GM19035 (cell line): ENCODE results near the gene MCM9.

Experiments used
- ATAC-seq: cut with Tn5 transposase; IDR thresholded peaks from one replicate; pipeline ENCODE4 v1.9.1; 2021; ENCODE audit not compliant: unreplicated experiment

MCM9 gene

GRCh38 chr6:118933855-118934460 is 1.0 kb downstream of the MCM9 start:
- peak; percentile 0 for ATAC-seq

- no peak for ATAC-seq
Observed at GRCh38 chr6:118932421-118932820, 2.5 kb downstream of the MCM9 start.

GRCh38 chr6:118931436-118931835 is 3.5 kb downstream of the MCM9 start:
- no peak for ATAC-seq

- ATAC-seq = no peak
Observed at GRCh38 chr6:118930680-118931079, 4.3 kb downstream of the MCM9 start.

- ATAC-seq = no peak
Observed at GRCh38 chr6:118923035-118923434, 11.9 kb downstream of the MCM9 start.

- no peak for ATAC-seq
Observed at GRCh38 chr6:118921084-118921483, 13.9 kb downstream of the MCM9 start.

- no peak for ATAC-seq
Observed at GRCh38 chr6:118918329-118918725, 16.6 kb downstream of the MCM9 start.

GRCh38 chr6:118917546-118918328 is 17.2 kb downstream of the MCM9 start:
- ATAC-seq = no peak

- no peak for ATAC-seq
Observed at GRCh38 chr6:118914598-118914997, 20.4 kb downstream of the MCM9 start.

- ATAC-seq = no peak
Observed at GRCh38 chr6:118913161-118913560, 21.8 kb downstream of the MCM9 start.

- ATAC-seq = no peak
Observed at GRCh38 chr6:118912646-118913045, 22.3 kb downstream of the MCM9 start.

- no peak for ATAC-seq
Observed at GRCh38 chr6:118908441-118908840, 26.5 kb downstream of the MCM9 start.

GRCh38 chr6:118905851-118906250 is 29.1 kb downstream of the MCM9 start:
- ATAC-seq = no peak

- no peak for ATAC-seq
Observed at GRCh38 chr6:118905084-118905483, 29.9 kb downstream of the MCM9 start.

- ATAC-seq = no peak
Observed at GRCh38 chr6:118903691-118904090, 31.3 kb downstream of the MCM9 start.

- no peak for ATAC-seq
Observed at GRCh38 chr6:118903138-118903537, 31.8 kb downstream of the MCM9 start.

- ATAC-seq = no peak
Observed at GRCh38 chr6:118902726-118903125, 32.2 kb downstream of the MCM9 start.

- no peak for ATAC-seq
Observed at GRCh38 chr6:118899948-118900347, 35.0 kb downstream of the MCM9 start.

GRCh38 chr6:118897386-118897785 is 37.6 kb downstream of the MCM9 start:
- ATAC-seq = no peak

GRCh38 chr6:118896339-118897136 is 38.4 kb downstream of the MCM9 start:
- peak; percentile 15 for ATAC-seq

- ATAC-seq = no peak
Observed at GRCh38 chr6:118895859-118896258, 39.1 kb downstream of the MCM9 start.

- ATAC-seq = no peak
Observed at GRCh38 chr6:118895261-118895560, 39.7 kb downstream of the MCM9 start.
